ES-I3 (cell line): ENCODE results near the gene TRIP10.
"Not testable (repeated sequence)": the region's sequence is repeated elsewhere in the genome, so short reads cannot be mapped to it uniquely, and the experiment has no call there.

Experiments used
- H3K36me3 ChIP-seq: 2 replicates; pipeline ENCODE4 v1.6.1; 2013; ENCODE audit warnings: mild to moderate bottlenecking, low read length, control low read depth, moderate library complexity; ENCODE audit not compliant: insufficient read depth
- H3K4me1 ChIP-seq: 2 replicates; pipeline ENCODE4 v1.6.1; 2013; ENCODE audit warnings: mild to moderate bottlenecking, control low read depth, low read length; ENCODE audit not compliant: insufficient read depth
- H3K9ac ChIP-seq: 2 replicates; pipeline ENCODE4 v1.6.1; 2013; ENCODE audit warnings: low read depth, mild to moderate bottlenecking, low read length, moderate library complexity
- H3K9me3 ChIP-seq: 2 replicates; pipeline ENCODE4 v1.6.1; 2013; ENCODE audit warnings: mild to moderate bottlenecking, low read length, moderate library complexity; ENCODE audit not compliant: control insufficient read depth, insufficient read depth

The TRIP10 gene

GRCh38 chr19:6707011-6707657 lies 32.3 kb upstream of the TRIP10 start:
- H3K9me3 ChIP-seq, result no peaks in the 10 kb centered on the region
- no peaks in the 10 kb centered on the region for H3K4me1 ChIP-seq
- no peak overlapping the region for H3K9ac ChIP-seq
- H3K36me3 ChIP-seq, result no peaks in the 10 kb centered on the region

- Histone ChIP-seq H3K4me1 (no peaks in the 10 kb centered on the region), H3K9me3 (no peaks in the 10 kb centered on the region), H3K36me3 (no peaks in the 10 kb centered on the region), H3K9ac (no peak overlapping the region)
Measured at GRCh38 chr19:6707658-6708018, 31.8 kb upstream of the TRIP10 start.

- no peaks in the 10 kb centered on the region for H3K36me3 ChIP-seq
- no peak overlapping the region for H3K9ac ChIP-seq
- H3K9me3 ChIP-seq, result no peaks in the 10 kb centered on the region
- H3K4me1 ChIP-seq, result no peaks in the 10 kb centered on the region
Measured at GRCh38 chr19:6708346-6708745, 31.1 kb upstream of the TRIP10 start.

GRCh38 chr19:6708913-6709312 lies 30.6 kb upstream of the TRIP10 start:
- not testable (repeated sequence) for H3K9me3 ChIP-seq, H3K9ac ChIP-seq, H3K4me1 ChIP-seq, H3K36me3 ChIP-seq

GRCh38 chr19:6709549-6709948 lies 29.9 kb upstream of the TRIP10 start:
- Histone ChIP-seq H3K9ac (no peak overlapping the region), H3K36me3 (no peaks in the 10 kb centered on the region), H3K4me1 (no peaks in the 10 kb centered on the region)

GRCh38 chr19:6710273-6711077 lies 29.0 kb upstream of the TRIP10 start:
- no peaks in the 10 kb centered on the region for H3K4me1 ChIP-seq
- H3K36me3 ChIP-seq, result no peaks in the 10 kb centered on the region
- no peaks in the 10 kb centered on the region for H3K9me3 ChIP-seq
- H3K9ac ChIP-seq, result no peak overlapping the region

More at GRCh38 chr19:6709549-6709948, 29.9 kb upstream of the TRIP10 start:
- no peaks in the 10 kb centered on the region for H3K9me3 ChIP-seq

- no peaks in the 10 kb centered on the region for H3K9me3 ChIP-seq
Measured at GRCh38 chr19:6711078-6711361, 28.5 kb upstream of the TRIP10 start.

GRCh38 chr19:6711605-6712004 lies 27.9 kb upstream of the TRIP10 start:
- Histone ChIP-seq H3K4me1 (no peaks in the 10 kb centered on the region), H3K9ac (no peak overlapping the region), H3K9me3 (no peaks in the 10 kb centered on the region), H3K36me3 (no peaks in the 10 kb centered on the region)

More at GRCh38 chr19:6711078-6711361, 28.5 kb upstream of the TRIP10 start:
- H3K4me1 ChIP-seq, result no peaks in the 10 kb centered on the region
- H3K9ac ChIP-seq, result no peak overlapping the region
- no peaks in the 10 kb centered on the region for H3K36me3 ChIP-seq

- H3K9ac ChIP-seq, result no peak overlapping the region
- H3K4me1 ChIP-seq, result no peaks in the 10 kb centered on the region
- no peaks in the 10 kb centered on the region for H3K9me3 ChIP-seq
- no peaks in the 10 kb centered on the region for H3K36me3 ChIP-seq
Measured at GRCh38 chr19:6712231-6712630, 27.2 kb upstream of the TRIP10 start.

- H3K9me3 ChIP-seq, result no peaks in the 10 kb centered on the region
- H3K36me3 ChIP-seq, result no peaks in the 10 kb centered on the region
- no peaks in the 10 kb centered on the region for H3K4me1 ChIP-seq
- H3K9ac ChIP-seq, result no peak overlapping the region
Measured at GRCh38 chr19:6712692-6713670, 26.5 kb upstream of the TRIP10 start.

GRCh38 chr19:6713773-6714692 lies 25.4 kb upstream of the TRIP10 start:
- Histone ChIP-seq H3K9me3 (no peaks in the 10 kb centered on the region), H3K4me1 (no peaks in the 10 kb centered on the region), H3K9ac (no peak overlapping the region), H3K36me3 (no peaks in the 10 kb centered on the region)

- Histone ChIP-seq H3K4me1 (peaks cover 3% of the 10 kb centered on the region; the same call in 1 of the 2 replicates), H3K36me3 (no peaks in the 10 kb centered on the region), H3K9ac (no peak overlapping the region), H3K9me3 (no peaks in the 10 kb centered on the region)
Measured at GRCh38 chr19:6714749-6715555, 24.5 kb upstream of the TRIP10 start.

GRCh38 chr19:6716610-6716970 lies 22.9 kb upstream of the TRIP10 start:
- Histone ChIP-seq H3K36me3 (no peaks in the 10 kb centered on the region), H3K9me3 (no peaks in the 10 kb centered on the region), H3K9ac (no peak overlapping the region), H3K4me1 (peaks cover 10% of the 10 kb centered on the region)
